Ovary (tissue), 9 donors: ENCODE results near the gene NUAK1. TPM values are rescaled to one million over a fixed set of nuclear protein-coding genes. Genes with fewer than 3 reads are reported as not detected.

Experiments
- DNase-seq, 5 donors: peaks; one replicate each; pipeline ENCODE4 v3.0.0-alpha.2; 2019 to 2020
- H3K27ac ChIP-seq, 2 donors: fragments of 200-600 bp; one replicate each; pipeline versions ENCODE4 v1.5.1 to v1.8.0; 2019 to 2022
- H3K27me3 ChIP-seq: fragments of 200-600 bp; one replicate; pipeline ENCODE4 v1.8.0; 2022
- H3K36me3 ChIP-seq: fragments of 200-600 bp; sonication (generic); one replicate; pipeline ENCODE4 v1.5.1; 2019
- H3K4me1 ChIP-seq: one replicate; pipeline ENCODE4 v1.8.1; 2013; ENCODE audit warnings: mild to moderate bottlenecking, moderate library complexity; ENCODE audit not compliant: insufficient read depth
- H3K4me3 ChIP-seq: fragments of 200-600 bp; sonication (generic); one replicate; pipeline ENCODE4 v1.5.1; 2017
- H3K9me3 ChIP-seq, 2 donors: fragments of 200-600 bp in 1 of 2; sonication (generic) in 1 of 2; one replicate each; pipeline versions ENCODE4 v1.5.1 to v1.8.1; 2013 to 2019; ENCODE audit warnings: mild to moderate bottlenecking in 1 of 2, moderate library complexity in 1 of 2
- CTCF ChIP-seq, 3 donors: fragments of 450-650 bp in 2 of 3; fragments of 200-600 bp in 1 of 3; IDR thresholded peaks; one replicate each; pipeline versions ENCODE4 v1.5.1 to v1.8.0; 2016 to 2022; ENCODE audit warnings: antibody characterized with exemption in 3 of 3, mild to moderate bottlenecking in 1 of 3
- EP300 ChIP-seq: sonication (generic); formaldehyde crosslinking; IDR thresholded peaks from one replicate; pipeline ENCODE4 v1.6.1; 2017; ENCODE audit warnings: antibody characterized with exemption
- POLR2A ChIP-seq: fragments of 450-650 bp; IDR thresholded peaks from one replicate; pipeline ENCODE4 v1.6.1; 2017; ENCODE audit warnings: antibody characterized with exemption, mild to moderate bottlenecking, moderate library complexity
- WGBS, 3 donors: extraction: QIAGEN DNeasy Blood & Tissue Kit in 1 of 3; methylation state at CpG; one replicate each; pipeline versions ENCODE4 v1.1.5 to v1.1.7; 2013 to 2017; 5-methylcytosine and 5-hydroxymethylcytosine counted together
- intact Hi-C, 4 donors: fragments of 100-400 bp; cut with DNase I; formaldehyde crosslinking; loops; one replicate each; pipeline versions ENCODE4 v1.11.0 to v1.15.1; 2022 to 2023
- polyA plus RNA-seq, 2 donors: library from polyadenylated mRNA; stranded (reverse); fragments of 200-250 nt in 1 of 2; fragments of 350-450 nt in 1 of 2; fragmentation: Illumina TruSeq in 1 of 2; extraction: RNeasy Lipid Tissue Mini Kit (QIAGEN cat#74804) in 1 of 2; gene quantifications; one replicate each; pipeline ENCODE4 v1.2.3, GENCODE V29; 2013 to 2014
- total RNA-seq, 7 donors: library from RNA; depleted of rRNA in 2 of 7; stranded (reverse); fragments of >200 nt in 2 of 7; fragmentation: NEBNext Ultra II Directional in 3 of 7; extraction: Animal tissue kit (Norgen Biotek cat#: 25700) in 3 of 7; gene quantifications; one replicate each; pipeline versions ENCODE4 v1.1.0 to v1.2.4, GENCODE V29; 2016 to 2023
- donor health status: DM: no; HTN: no; CAD: no; lungs with moderate emphysema.
- donor health status: DM: no; HTN: no; CAD: no.
- donor health status: Bipolar disorder and iron deficiency.
- donor health status: DM: yes; HTN: yes; CAD: no.
- donor health status: DM: no; HTN: no; CAD: no.
- donor health status: DM: yes; HTN: yes; CAD: no.

The NUAK1 gene
- total and polyA plus RNA-seq, 9 donors: 2.8 to 22.2 (median 12.0) TPM

- H3K36me3 ChIP-seq: no peaks in the 10 kb centered on the region
- peak in 1 of 5 donors; percentile 55 for DNase-seq
- H3K4me3 ChIP-seq: no peak overlapping the region
- peaks cover 2% of the 10 kb centered on the region for H3K4me1 ChIP-seq
- no peaks in the 10 kb centered on the region for H3K27me3 ChIP-seq
- 56 to 63% (median 61%) methylated on average over 10 of the region's 10 CpGs for WGBS, 3 donors
- intact Hi-C loops: no loop called here
- no peaks in the 10 kb centered on the region for H3K9me3 ChIP-seq
- H3K27ac ChIP-seq: no peak overlapping the region
- TF ChIP-seq POLR2A (no peak), CTCF (IDR thresholded peaks at IDR 0.05) (peak in 1 of 3 donors; percentile 34), EP300 (no peak)
Observed at GRCh38 chr12:106149096-106149784, 10.5 kb upstream of the NUAK1 start.

GRCh38 chr12:106147956-106148355 lies 9.2 kb upstream of the NUAK1 start:
- H3K27ac ChIP-seq: no peak overlapping the region
- 72 to 83% (median 76%) methylated on average over 12 of the region's 12 CpGs for WGBS, 3 donors
- TF ChIP-seq EP300: no peak
- TF ChIP-seq CTCF (IDR thresholded peaks at IDR 0.05): no peak
- no peak for TF ChIP-seq POLR2A

DNA sequence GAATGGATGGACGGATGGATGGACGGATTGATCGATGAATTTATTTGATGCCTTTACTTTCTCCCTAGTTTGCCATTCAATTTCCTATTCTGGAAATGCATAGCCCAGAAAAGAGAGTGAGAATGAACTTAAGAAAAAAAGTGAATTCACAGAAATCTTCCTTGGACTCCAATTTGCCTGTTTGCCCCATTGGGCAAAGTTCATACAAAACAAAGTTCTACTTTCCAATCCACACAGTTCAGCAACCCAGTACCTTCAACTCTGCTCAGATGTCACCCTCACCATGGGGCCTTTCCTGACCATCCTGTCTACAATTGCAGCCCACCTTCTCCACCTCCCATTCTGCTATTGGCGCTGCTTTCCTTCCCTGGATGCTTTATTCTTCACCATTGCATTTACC lies 8.2 kb upstream of the NUAK1 start:
- H3K36me3 ChIP-seq: no peaks in the 10 kb centered on the region
- H3K9me3 ChIP-seq: no peaks in the 10 kb centered on the region
- TF ChIP-seq EP300 (no peak), POLR2A (no peak), CTCF (IDR thresholded peaks at IDR 0.05) (no peak)
- H3K27ac ChIP-seq: no peak overlapping the region
- no peaks in the 10 kb centered on the region for H3K27me3 ChIP-seq
- H3K4me3 ChIP-seq: no peak overlapping the region
- DNase-seq: no peak
- intact Hi-C loops: no loop called here
- WGBS, 3 donors: 96 to 97% (median 97%) methylated on average over 4 of the region's 4 CpGs
- peaks cover 2% of the 10 kb centered on the region for H3K4me1 ChIP-seq

More at GRCh38 chr12:106147956-106148355, 9.2 kb upstream of the NUAK1 start:
- Histone ChIP-seq H3K36me3 (no peaks in the 10 kb centered on the region), H3K4me1 (peaks cover 2% of the 10 kb centered on the region), H3K4me3 (no peak overlapping the region), H3K27me3 (no peaks in the 10 kb centered on the region), H3K9me3 (no peaks in the 10 kb centered on the region)
- intact Hi-C loops: no loop called here
- peak in 1 of 5 donors; percentile 21 for DNase-seq

DNA sequence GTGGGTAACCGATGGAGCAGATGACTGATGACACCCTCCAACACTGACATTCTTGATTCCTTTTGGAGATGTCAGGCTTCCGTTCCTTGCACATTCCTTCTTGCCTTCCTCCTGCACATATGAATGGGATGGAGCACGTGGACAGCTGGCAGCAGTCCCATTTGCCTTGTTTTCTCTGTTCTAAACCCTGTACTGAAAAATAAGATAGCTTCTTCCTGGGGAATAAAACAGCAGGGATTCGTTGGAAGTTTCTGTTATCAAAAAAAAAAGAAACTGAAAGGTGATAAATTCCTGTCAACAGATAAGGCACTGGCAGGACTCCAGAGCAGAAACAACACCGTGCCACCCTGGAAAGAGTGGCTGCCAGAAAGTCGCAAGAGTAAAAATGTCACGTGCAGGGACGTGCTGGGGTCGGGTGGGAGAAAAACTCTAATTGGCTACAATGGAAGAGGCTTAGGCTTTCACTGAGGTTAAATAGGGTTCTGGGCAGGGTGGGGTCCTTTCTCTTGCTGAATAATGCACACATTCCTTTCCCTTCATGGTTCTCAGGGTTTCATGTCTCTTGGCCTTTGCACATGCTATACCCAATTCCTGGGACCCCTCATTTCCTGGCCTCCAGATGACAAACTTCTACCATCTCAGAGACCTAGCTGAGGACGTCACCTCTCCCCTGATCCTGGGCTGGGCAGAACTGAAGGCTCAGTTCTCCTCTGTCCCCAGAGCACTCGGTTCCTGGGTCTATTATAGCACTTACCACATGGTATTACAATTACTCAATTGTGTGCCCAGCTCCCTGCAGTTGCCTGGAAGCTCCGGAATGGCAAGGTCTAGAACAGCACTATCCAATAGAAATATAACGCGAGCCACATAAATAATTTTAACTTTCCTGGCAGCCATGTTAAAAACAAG lies 7.0 kb upstream of the NUAK1 start:
- no peaks in the 10 kb centered on the region for H3K27me3 ChIP-seq
- 40 to 45% (median 45%) methylated on average over 14 of the region's 14 CpGs for WGBS, 3 donors

More for the DNA sequence above, 7.0 kb upstream of the NUAK1 start:
- peaks cover 4% of the 10 kb centered on the region for H3K4me1 ChIP-seq
- TF ChIP-seq CTCF (IDR thresholded peaks at IDR 0.05) (no peak), EP300 (no peak), POLR2A (no peak)
- H3K36me3 ChIP-seq: no peaks in the 10 kb centered on the region
- H3K4me3 ChIP-seq: no peak overlapping the region
- H3K9me3 ChIP-seq: no peaks in the 10 kb centered on the region
- intact Hi-C loops: no loop called here
- H3K27ac ChIP-seq: no peak overlapping the region
- peak in 3 of 5 donors; percentile 24 to 58 (median 43) for DNase-seq
